Breast epithelium (tissue), 4 donors: Measurements from ENCODE around the gene CSMD2. TPM values are rescaled to one million over a fixed set of nuclear protein-coding genes. Genes with fewer than 3 reads are reported as not detected.

Experiments used
- DNase-seq, 2 donors: peaks; one replicate each; pipeline ENCODE4 v3.0.0-alpha.2; 2019; ENCODE audit warnings: low spot score in 2 of 2
- H3K27ac ChIP-seq, 2 donors: fragments of 200-600 bp; sonication (generic) in 1 of 2; one replicate each; pipeline ENCODE4 v1.5.1; 2016 to 2019; ENCODE audit warnings: mild to moderate bottlenecking in 1 of 2
- H3K27me3 ChIP-seq, 2 donors: fragments of 200-600 bp; sonication (generic) in 1 of 2; one replicate each; pipeline versions ENCODE4 v1.5.1 to v1.6.0; 2017 to 2019; ENCODE audit warnings: control low read depth in 1 of 2, mild to moderate bottlenecking in 1 of 2
- H3K36me3 ChIP-seq: fragments of 200-600 bp; one replicate; pipeline ENCODE4 v1.5.1; 2019
- H3K4me1 ChIP-seq, 2 donors: fragments of 200-600 bp; sonication (generic); one replicate each; pipeline ENCODE4 v1.5.1; 2016 to 2019; ENCODE audit warnings: control low read depth in 1 of 2
- H3K4me3 ChIP-seq, 3 donors: fragments of 200-600 bp; sonication (generic); 1 replicate in 2 of 3; 2 replicates in 1 of 3; pipeline ENCODE4 v1.5.1; 2016 to 2019; ENCODE audit warnings: mild to moderate bottlenecking in 3 of 3, moderate library complexity in 2 of 3
- H3K9me3 ChIP-seq, 2 donors: fragments of 200-600 bp; sonication (generic) in 1 of 2; one replicate each; pipeline ENCODE4 v1.5.1; 2016 to 2019; ENCODE audit warnings: control low read depth in 1 of 2
- CTCF ChIP-seq, 3 donors: fragments of 450-650 bp; IDR thresholded peaks; one replicate each; pipeline ENCODE4 v1.5.1; 2016 to 2017; ENCODE audit warnings: antibody characterized with exemption in 3 of 3, mild to moderate bottlenecking in 3 of 3, moderate library complexity in 3 of 3
- POLR2A ChIP-seq: fragments of 450-650 bp; IDR thresholded peaks from one replicate; pipeline ENCODE4 v1.6.1; 2016; ENCODE audit warnings: antibody characterized with exemption, mild to moderate bottlenecking, moderate library complexity
- POLR2AphosphoS5 ChIP-seq, 3 donors: sonication (generic); formaldehyde crosslinking; IDR thresholded peaks; one replicate each; pipeline ENCODE4 v1.6.1; 2017; ENCODE audit warnings: antibody characterized with exemption in 3 of 3
- intact Hi-C: fragments of 100-400 bp; cut with DNase I; formaldehyde crosslinking; loops from one replicate; pipeline ENCODE4 v1.15.1; 2023; ENCODE audit warnings: low total_unique reads
- total RNA-seq, 3 donors: library from RNA; depleted of rRNA; stranded (reverse); fragments of >200 nt; gene quantifications; one replicate each; pipeline ENCODE4 v1.1.0, GENCODE V29; 2016

CSMD2 gene
- total RNA-seq = 1 to 10 TPM in 1 of 3 donors, under 1 TPM in 2; 0.33 to 2.6 (median 0.44) TPM

- H3K4me1 ChIP-seq = peaks cover 8% of the 10 kb centered on the region in 2 donors
- TF ChIP-seq CTCF (IDR thresholded peaks at IDR 0.05) (no peak), POLR2AphosphoS5 (IDR thresholded peaks at IDR 0.05) (no peak), POLR2A (no peak)
- no peaks in the 10 kb centered on the region for H3K9me3 ChIP-seq
These were observed at the start of gene CSMD2 for GRCh38 chr1:34164771-34165391. Gene CSMD2 (minus strand): TSS chr1:34165230. CDS start chr1:34165097, 133 bp downstream.

GRCh38 chr1:34213956-34214355 is 48.9 kb upstream of the CSMD2 start:
- no peaks in the 10 kb centered on the region for H3K9me3 ChIP-seq
- intact Hi-C loops = no loop called here
- TF ChIP-seq CTCF (IDR thresholded peaks at IDR 0.05) (no peak), POLR2A (no peak)
- no peak for DNase-seq
- H3K4me3 ChIP-seq = no peak overlapping the region
- no peak overlapping the region for H3K27ac ChIP-seq
- no peaks in the 10 kb centered on the region for H3K4me1 ChIP-seq
- peaks cover 0 to 11% of the 10 kb centered on the region in 2 donors for H3K27me3 ChIP-seq
- no peaks in the 10 kb centered on the region for H3K36me3 ChIP-seq

More at GRCh38 chr1:34164771-34165391, at the start of gene CSMD2:
- Histone ChIP-seq H3K4me3 (peak within 1 kb of the TSS; percentile 43 to 66 (median 46)), H3K27ac (no peak within 1 kb of the TSS), H3K27me3 (peaks cover 0 to 58% of the 10 kb centered on the region in 2 donors), H3K36me3 (no peaks in the 10 kb centered on the region)
- intact Hi-C loops = loop anchor here (5.0 kb wide), 1 partner anchor 1537 kb away; no protein-coding TSS in a partner anchor
- DNase-seq = no peak

GRCh38 chr1:34212673-34213072 is 47.6 kb upstream of the CSMD2 start:
- peaks cover 0 to 11% of the 10 kb centered on the region in 2 donors for H3K27me3 ChIP-seq
- TF ChIP-seq POLR2A (no peak), POLR2AphosphoS5 (IDR thresholded peaks at IDR 0.05) (no peak), CTCF (IDR thresholded peaks at IDR 0.05) (no peak)
- H3K36me3 ChIP-seq = no peaks in the 10 kb centered on the region
- H3K4me3 ChIP-seq = no peak overlapping the region
- H3K27ac ChIP-seq = no peak overlapping the region
- DNase-seq = no peak
- intact Hi-C loops = no loop called here
- no peaks in the 10 kb centered on the region for H3K4me1 ChIP-seq
- no peaks in the 10 kb centered on the region for H3K9me3 ChIP-seq

- H3K9me3 ChIP-seq = no peaks in the 10 kb centered on the region
- no peak overlapping the region for H3K4me3 ChIP-seq
- no peak for DNase-seq
- H3K27me3 ChIP-seq = no peaks in the 10 kb centered on the region
- intact Hi-C loops = loop anchor here (10.0 kb wide), 1 partner anchor 1005 kb away; no protein-coding TSS in a partner anchor
- no peak overlapping the region for H3K27ac ChIP-seq
- TF ChIP-seq POLR2A (no peak), POLR2AphosphoS5 (IDR thresholded peaks at IDR 0.05) (no peak), CTCF (IDR thresholded peaks at IDR 0.05) (no peak)
- no peaks in the 10 kb centered on the region for H3K4me1 ChIP-seq
- H3K36me3 ChIP-seq = no peaks in the 10 kb centered on the region
These were observed 34.9 kb upstream of the CSMD2 start for GRCh38 chr1:34199927-34200326.

GRCh38 chr1:34192621-34193020 is 27.6 kb upstream of the CSMD2 start:
- TF ChIP-seq POLR2A (no peak), CTCF (IDR thresholded peaks at IDR 0.05) (no peak), POLR2AphosphoS5 (IDR thresholded peaks at IDR 0.05) (no peak)
- peaks cover 8 to 13% of the 10 kb centered on the region in 2 donors for H3K9me3 ChIP-seq
- no peaks in the 10 kb centered on the region for H3K36me3 ChIP-seq
- no peaks in the 10 kb centered on the region for H3K4me1 ChIP-seq
- no peak for DNase-seq
- intact Hi-C loops = no loop called here
- no peak overlapping the region for H3K4me3 ChIP-seq
- no peaks in the 10 kb centered on the region for H3K27me3 ChIP-seq
- no peak overlapping the region for H3K27ac ChIP-seq
